ENCODE results near the gene ARSG. TPM values are rescaled to one million over a fixed set of nuclear protein-coding genes. Genes with fewer than 3 reads are reported as not detected.

Gene ARSG
- total RNA-seq, 1 donor from 2014 or later: 6.2 TPM

DNA sequence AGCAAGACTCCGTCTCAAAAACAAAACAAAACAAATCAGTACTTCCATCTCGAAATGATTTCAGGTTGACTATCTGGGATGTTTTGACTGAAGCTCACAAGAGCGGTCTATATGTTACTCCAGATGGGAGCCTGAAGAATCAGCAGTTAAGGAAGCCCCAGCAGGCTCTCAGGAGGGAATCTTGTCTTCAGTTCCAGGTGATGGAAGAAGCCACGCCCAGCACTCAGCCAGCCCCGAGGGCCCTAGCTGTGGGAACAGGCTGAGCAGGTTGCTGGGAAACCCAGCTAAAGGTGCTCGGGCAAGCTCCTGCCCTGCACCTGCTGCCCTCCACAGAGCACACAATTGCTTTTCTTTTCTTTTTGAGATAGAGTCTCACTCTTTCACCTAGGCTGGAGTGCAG is 133.6 kb downstream of the ARSG start:
- H3K4me1 Mint-ChIP-seq: peaks cover 4% of the 10 kb centered on the region
- no peak for DNase-seq (ENCODE audit: low read depth, low spot score)
- H3K9me3 Mint-ChIP-seq: no peaks in the 10 kb centered on the region
- no peak overlapping the region for H3K4me3 Mint-ChIP-seq
- TF ChIP-seq, protein P1, sequence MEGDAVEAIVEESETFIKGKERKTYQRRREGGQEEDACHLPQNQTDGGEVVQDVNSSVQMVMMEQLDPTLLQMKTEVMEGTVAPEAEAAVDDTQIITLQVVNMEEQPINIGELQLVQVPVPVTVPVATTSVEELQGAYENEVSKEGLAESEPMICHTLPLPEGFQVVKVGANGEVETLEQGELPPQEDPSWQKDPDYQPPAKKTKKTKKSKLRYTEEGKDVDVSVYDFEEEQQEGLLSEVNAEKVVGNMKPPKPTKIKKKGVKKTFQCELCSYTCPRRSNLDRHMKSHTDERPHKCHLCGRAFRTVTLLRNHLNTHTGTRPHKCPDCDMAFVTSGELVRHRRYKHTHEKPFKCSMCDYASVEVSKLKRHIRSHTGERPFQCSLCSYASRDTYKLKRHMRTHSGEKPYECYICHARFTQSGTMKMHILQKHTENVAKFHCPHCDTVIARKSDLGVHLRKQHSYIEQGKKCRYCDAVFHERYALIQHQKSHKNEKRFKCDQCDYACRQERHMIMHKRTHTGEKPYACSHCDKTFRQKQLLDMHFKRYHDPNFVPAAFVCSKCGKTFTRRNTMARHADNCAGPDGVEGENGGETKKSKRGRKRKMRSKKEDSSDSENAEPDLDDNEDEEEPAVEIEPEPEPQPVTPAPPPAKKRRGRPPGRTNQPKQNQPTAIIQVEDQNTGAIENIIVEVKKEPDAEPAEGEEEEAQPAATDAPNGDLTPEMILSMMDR (conservative IDR thresholded peaks at IDR 0.05): no peak
- no peak overlapping the region for H3K27ac Mint-ChIP-seq (ENCODE audit: unreplicated experiment)
- H3K27me3 Mint-ChIP-seq (ENCODE audit: low read depth): no peaks in the 10 kb centered on the region
- peaks cover 9% of the 10 kb centered on the region for H3K36me3 Mint-ChIP-seq (ENCODE audit: low read depth)

DNA sequence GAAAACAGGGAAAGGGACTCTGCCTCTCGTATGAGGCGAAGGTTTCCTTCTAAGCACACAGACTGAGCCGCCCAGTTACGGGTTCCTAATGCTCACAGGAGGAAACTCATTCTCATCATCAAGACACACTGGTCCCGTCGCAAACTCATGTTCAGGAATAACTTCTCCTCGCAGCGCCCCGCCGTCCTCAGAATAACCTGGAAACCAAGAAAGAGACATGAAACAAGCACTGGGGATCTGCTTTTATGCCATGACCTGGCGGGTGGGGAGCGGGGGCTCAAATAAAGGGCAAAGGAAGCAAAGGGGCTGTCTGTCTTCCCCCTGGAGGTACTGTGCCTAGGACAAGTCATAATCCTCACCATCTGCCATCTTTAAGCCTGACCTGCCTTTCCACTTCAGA is 134.7 kb downstream of the ARSG start:
- DNase-seq (ENCODE audit: low read depth, low spot score): no peak
- Mint-ChIP-seq H3K4me1 (peaks cover 4% of the 10 kb centered on the region), H3K27me3 (ENCODE audit: low read depth) (no peaks in the 10 kb centered on the region), H3K27ac (ENCODE audit: unreplicated experiment) (no peak overlapping the region), H3K36me3 (ENCODE audit: low read depth) (no peaks in the 10 kb centered on the region), H3K9me3 (no peaks in the 10 kb centered on the region), H3K4me3 (no peak overlapping the region)
- TF ChIP-seq, protein P1 (conservative IDR thresholded peaks at IDR 0.05): no peak

DNA sequence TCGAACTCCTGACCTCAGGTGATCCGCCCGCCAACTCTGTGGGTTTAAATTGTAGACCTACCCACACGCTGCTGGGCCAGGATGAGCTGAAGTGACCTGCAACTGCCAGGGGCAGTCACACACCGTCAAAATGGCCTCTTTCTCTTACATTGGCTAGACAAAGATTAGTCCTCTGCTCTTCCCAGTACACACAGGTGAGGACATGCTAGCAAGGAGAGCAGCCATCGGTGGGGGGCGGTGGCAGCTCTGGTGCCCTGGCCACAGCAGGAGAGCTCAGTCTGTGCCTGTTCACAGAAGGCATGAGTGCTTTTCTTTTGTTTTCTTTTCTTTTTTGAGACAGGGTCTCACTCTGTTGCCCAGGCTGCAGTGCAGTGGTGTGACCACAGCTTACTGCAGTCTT is 136.3 kb downstream of the ARSG start:
- no peaks in the 10 kb centered on the region for H3K27me3 Mint-ChIP-seq (ENCODE audit: low read depth)
- H3K36me3 Mint-ChIP-seq (ENCODE audit: low read depth): peaks cover 2% of the 10 kb centered on the region
- H3K9me3 Mint-ChIP-seq: no peaks in the 10 kb centered on the region
- H3K4me1 Mint-ChIP-seq: peaks cover 4% of the 10 kb centered on the region
- H3K27ac Mint-ChIP-seq (ENCODE audit: unreplicated experiment): no peak overlapping the region
- no peak overlapping the region for H3K4me3 Mint-ChIP-seq
- TF ChIP-seq, protein P1 (conservative IDR thresholded peaks at IDR 0.05): no peak
- DNase-seq (ENCODE audit: low read depth, low spot score): no peak

DNA sequence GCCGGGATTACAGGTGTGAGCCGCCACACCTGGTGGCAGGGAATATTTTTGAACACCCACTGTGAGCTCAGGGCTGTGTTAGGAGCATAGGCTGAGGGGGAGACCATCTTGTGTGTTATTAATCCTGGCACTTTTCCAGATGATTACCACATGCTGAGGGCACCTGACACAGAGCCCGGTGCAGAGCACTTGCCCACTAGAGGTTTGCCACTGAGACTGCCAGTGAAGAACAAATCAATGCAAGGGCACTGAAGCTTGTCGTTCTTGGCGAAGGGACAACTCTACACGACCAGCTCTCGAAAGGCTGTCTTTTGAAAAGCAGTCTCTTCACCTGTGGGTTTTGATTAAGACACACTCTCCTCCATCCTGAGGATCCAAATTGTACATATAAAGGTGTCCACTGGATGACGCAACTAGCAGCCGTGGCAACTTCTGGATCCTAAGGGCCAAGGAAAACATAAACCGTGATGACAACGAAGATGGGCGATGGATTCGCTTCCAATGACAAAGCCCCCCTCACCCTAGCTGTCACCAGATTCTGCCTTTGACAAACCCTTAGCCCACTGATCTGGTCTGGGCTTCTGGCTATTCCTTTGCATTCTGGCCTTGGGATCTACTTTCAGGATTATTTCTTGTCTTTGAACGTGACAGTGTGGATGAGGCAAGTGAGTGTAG is 137.3 kb downstream of the ARSG start:
- Mint-ChIP-seq H3K4me3 (no peak overlapping the region), H3K9me3 (no peaks in the 10 kb centered on the region), H3K27ac (ENCODE audit: unreplicated experiment) (peak overlapping the region; percentile 1), H3K27me3 (ENCODE audit: low read depth) (no peaks in the 10 kb centered on the region), H3K4me1 (peaks cover 4% of the 10 kb centered on the region), H3K36me3 (ENCODE audit: low read depth) (peaks cover 2% of the 10 kb centered on the region)
- TF ChIP-seq, protein P1 (conservative IDR thresholded peaks at IDR 0.05): no peak
- no peak for DNase-seq (ENCODE audit: low read depth, low spot score)

DNA sequence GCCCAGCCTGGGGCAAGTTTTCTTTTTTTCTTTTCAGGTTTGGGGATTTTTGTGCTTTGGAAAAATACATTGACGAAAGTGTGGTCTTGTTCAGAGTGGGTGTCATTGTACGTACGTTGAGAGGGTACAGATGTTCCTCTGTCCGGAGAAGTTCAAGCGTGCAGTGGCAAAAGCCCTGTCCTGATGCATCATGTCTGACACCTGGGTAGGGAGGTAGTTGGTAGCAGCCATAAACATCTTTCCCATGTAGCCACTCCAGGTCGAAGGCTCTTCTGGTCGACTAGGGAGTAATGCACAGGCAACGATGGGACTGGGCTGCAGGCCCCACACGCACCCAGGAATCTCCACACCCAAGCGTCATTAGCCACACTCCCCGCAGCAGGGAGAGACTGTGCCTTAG is 138.6 kb downstream of the ARSG start:
- no peaks in the 10 kb centered on the region for H3K4me1 Mint-ChIP-seq

More for the DNA sequence above, 138.6 kb downstream of the ARSG start:
- TF ChIP-seq, protein P1 (conservative IDR thresholded peaks at IDR 0.05): no peak
- Mint-ChIP-seq H3K27me3 (ENCODE audit: low read depth) (no peaks in the 10 kb centered on the region), H3K4me3 (no peak overlapping the region), H3K36me3 (ENCODE audit: low read depth) (peaks cover 2% of the 10 kb centered on the region), H3K27ac (ENCODE audit: unreplicated experiment) (peak overlapping the region; percentile 50), H3K9me3 (no peaks in the 10 kb centered on the region)
- no peak for DNase-seq (ENCODE audit: low read depth, low spot score)

All from neural crest cell (in vitro differentiated cells).